ENCODE results near the gene UPK3BL1. TPM values are rescaled to one million over a fixed set of nuclear protein-coding genes. Genes with fewer than 3 reads are reported as not detected.
"Not testable (repeated sequence)": the region's sequence is repeated elsewhere in the genome, so short reads cannot be mapped to it uniquely, and the experiment has no call there.

UPK3BL1 gene
- total RNA-seq, 4 donors from 2014 or later: 14.2 to 57.6 (median 44.9) TPM

DNA sequence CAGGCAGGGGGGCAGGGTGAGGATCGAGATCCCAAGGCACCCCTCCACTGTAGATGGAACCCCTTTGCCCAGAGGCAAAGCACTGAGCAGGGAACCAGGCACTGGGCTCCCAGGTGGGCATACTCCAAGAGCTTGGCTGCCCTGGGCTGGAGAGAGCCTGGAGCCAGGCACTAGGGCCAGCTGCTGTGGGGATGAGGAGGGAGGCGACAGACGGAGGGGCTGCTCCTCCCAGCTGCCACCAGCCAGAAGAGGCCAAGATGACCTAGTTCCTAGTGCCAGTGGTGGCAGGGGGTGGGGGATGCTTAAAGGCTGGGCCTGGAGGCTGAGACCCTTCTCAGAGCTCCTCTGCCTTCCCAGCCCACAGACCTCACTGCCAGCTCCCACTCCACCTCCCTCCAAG lies 27.7 kb downstream of the UPK3BL1 start:
- H3K4me1 ChIP-seq; DNase-seq; intact Hi-C loops (cut with DNase I); H3K9me3 ChIP-seq; H3K27me3 ChIP-seq; H3K4me3 ChIP-seq (replicated peaks in 1 of 3); H3K36me3 ChIP-seq; H3K27ac ChIP-seq: not testable (repeated sequence)
- no CpG with 5 or more reads among the region's 3 CpGs for WGBS, 2 donors

DNA sequence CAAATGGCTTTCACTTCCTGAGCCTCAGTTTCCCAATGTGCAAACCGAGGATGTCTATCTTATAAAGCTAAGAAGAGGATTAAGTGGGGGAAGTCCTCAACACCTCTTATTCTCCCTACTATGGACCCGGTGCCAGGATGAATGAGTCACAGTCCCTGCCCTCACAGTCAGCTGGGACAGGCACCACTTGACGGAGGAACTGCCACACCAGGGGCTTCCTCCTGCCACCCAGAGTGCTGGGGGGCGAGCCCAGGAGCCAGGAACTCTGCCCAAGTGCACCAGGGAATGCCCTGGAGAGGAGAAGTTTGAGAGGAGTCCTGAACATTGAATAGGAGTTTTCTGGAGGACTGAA lies 28.3 kb downstream of the UPK3BL1 start:
- intact Hi-C loops (cut with DNase I); H3K9me3 ChIP-seq; DNase-seq; H3K36me3 ChIP-seq; H3K4me1 ChIP-seq; H3K27ac ChIP-seq; H3K4me3 ChIP-seq (replicated peaks in 1 of 3); H3K27me3 ChIP-seq: not testable (repeated sequence)
- no CpG with 5 or more reads among the region's 4 CpGs for WGBS, 2 donors

DNA sequence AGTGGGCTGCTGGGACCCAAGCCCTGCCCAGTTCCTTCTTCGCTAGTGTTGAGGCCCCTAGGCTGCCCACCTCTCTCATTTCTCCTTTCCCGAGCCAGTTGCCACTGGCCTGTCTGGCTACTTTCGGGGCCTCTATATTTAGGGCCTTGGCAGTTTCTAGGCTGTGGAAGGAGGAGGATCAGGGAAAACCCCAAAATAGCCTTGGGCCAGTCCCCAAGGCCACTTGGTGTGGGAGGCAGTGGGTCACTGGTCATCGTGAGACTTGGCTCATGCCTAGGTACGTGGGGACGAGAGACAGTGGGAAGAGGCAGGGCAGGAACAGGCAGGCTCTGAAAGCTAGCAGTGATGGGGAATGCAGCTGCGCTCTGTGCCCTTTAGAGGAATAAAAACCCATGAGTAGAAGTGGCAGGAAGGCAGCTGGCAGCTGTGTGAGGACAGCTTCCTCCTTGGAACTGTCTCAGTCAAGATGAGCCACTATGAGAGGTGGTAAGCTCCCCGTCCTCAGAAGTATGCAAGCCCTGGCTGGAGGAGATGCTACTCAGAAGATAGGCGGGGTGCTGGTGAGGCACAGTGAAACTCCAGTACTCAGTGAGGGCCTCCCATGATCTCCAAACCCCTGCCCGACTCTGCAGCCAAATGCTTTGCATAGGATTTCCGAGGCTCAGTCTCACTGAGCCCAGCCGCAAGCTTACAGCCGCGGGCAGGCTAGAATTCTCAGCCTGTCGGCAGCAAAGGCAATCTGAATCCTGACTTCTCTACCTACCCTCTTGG lies 28.8 kb downstream of the UPK3BL1 start:
- intact Hi-C loops (cut with DNase I); DNase-seq: not testable (repeated sequence)

DNA sequence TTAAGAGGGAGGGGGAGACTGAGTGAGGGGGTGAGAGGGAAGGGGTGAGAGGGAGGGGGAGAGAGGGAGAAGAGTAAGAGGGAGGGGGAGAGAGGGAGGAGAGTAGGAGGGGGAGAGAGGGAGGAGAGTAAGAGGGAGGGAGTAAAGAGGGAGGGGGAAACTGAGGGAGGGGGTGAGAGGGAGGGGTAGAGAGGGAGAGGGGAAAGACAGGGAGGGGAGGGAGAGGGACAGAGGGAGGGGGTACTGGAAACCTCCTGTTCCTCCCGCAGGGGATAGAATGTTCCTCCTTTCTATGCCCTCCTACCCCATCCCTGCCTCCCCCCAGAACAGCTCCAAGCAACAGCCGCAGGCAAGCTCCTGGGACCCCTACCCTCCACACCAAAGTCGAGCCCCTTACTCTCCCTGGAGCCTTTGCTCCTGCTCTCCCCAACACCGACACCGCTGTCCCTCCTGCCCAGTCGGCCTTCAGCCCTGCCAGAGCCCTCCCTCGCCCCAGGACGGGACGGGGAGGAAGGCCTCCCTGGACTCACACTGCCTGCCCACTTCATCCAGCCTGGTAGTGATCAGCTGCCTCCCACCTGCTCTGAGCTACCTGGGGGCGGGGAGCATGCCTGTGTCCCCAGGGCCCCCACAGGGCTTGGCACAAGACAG lies 30.8 kb downstream of the UPK3BL1 start:
- H3K36me3 ChIP-seq; H3K4me1 ChIP-seq; H3K4me3 ChIP-seq (replicated peaks in 1 of 3); H3K27ac ChIP-seq; H3K27me3 ChIP-seq; intact Hi-C loops (cut with DNase I); H3K9me3 ChIP-seq: not testable (repeated sequence)
- 14 to 26% methylated on average over 5 to 7 of the region's 10 CpGs for WGBS, 2 donors
- DNase-seq: peak; percentile 45 to 57

More for the DNA sequence above, 28.8 kb downstream of the UPK3BL1 start:
- not testable (repeated sequence) for H3K27me3 ChIP-seq; H3K36me3 ChIP-seq; H3K9me3 ChIP-seq; H3K4me3 ChIP-seq (replicated peaks in 1 of 3); H3K4me1 ChIP-seq; H3K27ac ChIP-seq
- 70% methylated on average over 2 of the region's 15 CpGs; no CpG with 5 or more reads in 1 of the 2 donors for WGBS, 2 donors

DNA sequence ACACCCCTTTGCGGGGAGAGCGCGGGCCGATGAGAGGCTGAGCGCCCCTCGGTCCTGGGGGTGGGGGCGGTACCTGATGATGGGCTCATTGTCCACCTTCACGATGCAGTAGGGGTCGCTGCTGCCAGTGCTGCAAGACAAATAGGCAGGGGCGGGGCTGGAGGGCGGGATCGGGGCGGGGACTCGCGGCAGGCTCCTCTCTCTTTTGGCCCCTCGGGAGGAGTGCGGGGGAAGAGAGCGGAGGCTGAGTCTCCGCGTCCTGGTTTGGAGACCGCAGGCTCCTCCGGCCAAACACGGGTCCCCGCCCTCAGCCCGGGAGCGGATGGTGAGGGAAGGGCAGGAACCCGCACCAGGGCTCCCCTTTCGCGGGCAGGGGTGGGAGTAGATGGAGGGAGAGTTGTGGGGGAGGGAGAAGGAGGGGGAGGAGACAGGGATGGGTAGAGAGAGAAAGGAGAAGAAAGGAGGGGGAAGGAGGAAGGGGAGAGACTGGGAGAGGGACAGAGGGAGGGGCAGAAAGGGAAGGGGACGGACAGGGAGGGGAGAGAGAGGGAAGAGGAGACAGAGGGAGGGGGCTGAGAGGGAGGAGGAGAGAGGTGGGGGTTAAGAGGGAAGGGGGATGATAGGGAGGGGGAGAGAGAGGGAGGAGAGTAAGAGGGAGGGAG lies 31.4 kb downstream of the UPK3BL1 start:
- WGBS, 2 donors: no CpG with 5 or more reads among the region's 30 CpGs
- H3K9me3 ChIP-seq; H3K36me3 ChIP-seq; intact Hi-C loops (cut with DNase I); H3K27me3 ChIP-seq; H3K27ac ChIP-seq; H3K4me3 ChIP-seq (replicated peaks in 1 of 3); DNase-seq; H3K4me1 ChIP-seq: not testable (repeated sequence)

DNA sequence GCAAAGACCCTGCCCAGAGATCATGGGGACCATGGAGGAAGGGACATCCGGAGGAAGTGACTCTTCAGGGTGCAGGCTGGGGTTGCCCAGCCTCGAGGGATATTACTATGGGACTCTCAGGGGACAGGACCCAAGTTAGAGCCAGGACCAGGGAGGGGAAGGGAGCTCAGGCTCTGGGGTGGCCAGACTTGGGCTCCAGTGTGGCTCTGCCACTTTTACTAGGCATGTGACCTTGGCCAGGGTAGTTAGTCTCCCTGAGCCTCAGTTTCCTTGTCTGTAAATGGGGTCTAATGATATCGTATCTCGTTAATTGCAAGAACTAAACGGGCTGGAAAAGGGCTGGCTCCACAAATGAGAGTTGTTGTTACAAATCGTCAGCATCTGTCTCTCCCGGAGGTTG lies 32.1 kb downstream of the UPK3BL1 start:
- WGBS, 2 donors: 59 to 80% methylated on average over 1 to 3 of the region's 7 CpGs
- H3K36me3 ChIP-seq; H3K4me1 ChIP-seq; H3K9me3 ChIP-seq; intact Hi-C loops (cut with DNase I); DNase-seq; H3K4me3 ChIP-seq (replicated peaks in 1 of 3); H3K27me3 ChIP-seq; H3K27ac ChIP-seq: not testable (repeated sequence)

DNA sequence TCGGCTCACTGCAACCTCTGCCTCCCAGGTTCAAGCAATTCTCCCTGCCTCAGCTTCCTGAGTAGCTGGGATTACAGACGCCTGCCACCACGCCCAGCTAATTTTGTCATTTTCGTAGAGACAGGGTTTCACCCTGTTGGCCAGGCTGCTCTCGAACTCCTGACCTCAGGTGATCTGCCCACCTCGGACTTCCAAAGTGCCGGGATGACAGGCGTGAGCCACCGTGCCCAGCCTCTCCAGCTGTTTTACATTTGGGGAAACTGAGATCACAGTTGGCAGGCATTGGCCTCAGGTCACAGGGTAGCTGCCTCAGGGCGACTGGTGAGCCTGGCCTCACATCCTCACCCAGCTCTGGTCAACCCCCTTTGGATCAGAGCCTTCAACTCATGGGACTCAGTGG lies 32.9 kb downstream of the UPK3BL1 start:
- intact Hi-C loops (cut with DNase I); H3K36me3 ChIP-seq; H3K4me3 ChIP-seq (replicated peaks in 1 of 3); H3K9me3 ChIP-seq; H3K27ac ChIP-seq; H3K27me3 ChIP-seq; H3K4me1 ChIP-seq; DNase-seq: not testable (repeated sequence)
- WGBS, 2 donors: no CpG with 5 or more reads among the region's 10 CpGs

DNA sequence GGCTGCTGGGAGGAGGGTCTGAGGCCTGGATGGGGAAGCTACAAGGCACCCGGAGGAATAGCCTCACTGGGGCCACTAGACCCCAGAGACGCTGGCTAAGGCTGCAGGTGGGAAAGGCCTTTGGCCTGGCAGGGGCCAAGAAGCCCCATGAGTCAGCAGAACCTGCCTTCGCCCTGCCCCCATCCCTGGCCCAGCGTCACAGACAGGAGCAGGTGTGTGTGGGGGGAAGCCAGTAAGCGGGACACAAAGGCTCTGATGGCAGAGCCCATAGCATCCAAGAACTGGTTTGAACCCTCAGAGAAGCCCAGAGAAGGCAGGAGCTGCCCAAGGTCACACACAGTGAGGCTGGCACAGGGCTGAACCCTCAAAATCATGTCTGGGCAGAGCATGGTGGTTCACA lies 35.7 kb downstream of the UPK3BL1 start:
- WGBS, 2 donors: no CpG with 5 or more reads among the region's 5 CpGs
- H3K4me3 ChIP-seq (replicated peaks in 1 of 3); H3K4me1 ChIP-seq; H3K36me3 ChIP-seq; H3K9me3 ChIP-seq; H3K27ac ChIP-seq; H3K27me3 ChIP-seq; intact Hi-C loops (cut with DNase I); DNase-seq: not testable (repeated sequence)

DNA sequence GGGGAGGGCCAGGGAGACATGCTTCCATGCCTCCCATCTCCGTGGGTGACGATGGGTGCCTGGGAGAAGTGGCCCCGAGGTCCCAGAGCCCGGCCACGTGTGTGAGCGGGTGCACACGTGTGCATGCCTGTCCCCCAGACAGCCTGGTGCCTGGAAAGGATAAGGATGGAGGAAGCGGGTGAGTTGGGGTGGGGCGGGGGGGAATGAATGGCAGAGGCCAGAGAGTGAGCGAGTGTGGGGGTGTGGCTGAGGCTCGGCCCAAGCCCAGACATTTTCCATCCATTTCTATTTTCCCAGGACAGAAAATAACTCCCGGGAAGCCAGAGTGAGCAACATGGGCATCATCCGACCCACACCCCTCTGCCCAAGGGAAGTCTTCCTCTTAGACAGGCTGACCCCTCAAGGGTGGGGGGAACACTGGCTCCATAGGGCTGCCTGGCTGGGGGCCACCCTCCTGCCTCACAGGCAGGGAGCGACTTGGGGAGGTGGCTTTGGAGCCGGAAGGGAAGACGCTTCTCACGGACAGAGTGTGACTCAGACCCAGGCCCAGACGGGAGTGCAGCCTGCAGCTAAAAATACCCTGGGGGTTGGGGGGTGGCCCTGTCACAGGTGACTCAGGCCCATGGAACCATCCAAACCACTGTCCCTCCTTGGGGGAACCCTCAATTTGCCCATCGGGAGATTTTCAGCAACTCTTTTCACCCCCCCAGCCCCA lies 38.0 kb downstream of the UPK3BL1 start:
- no CpG with 5 or more reads among the region's 19 CpGs for WGBS, 2 donors

DNA sequence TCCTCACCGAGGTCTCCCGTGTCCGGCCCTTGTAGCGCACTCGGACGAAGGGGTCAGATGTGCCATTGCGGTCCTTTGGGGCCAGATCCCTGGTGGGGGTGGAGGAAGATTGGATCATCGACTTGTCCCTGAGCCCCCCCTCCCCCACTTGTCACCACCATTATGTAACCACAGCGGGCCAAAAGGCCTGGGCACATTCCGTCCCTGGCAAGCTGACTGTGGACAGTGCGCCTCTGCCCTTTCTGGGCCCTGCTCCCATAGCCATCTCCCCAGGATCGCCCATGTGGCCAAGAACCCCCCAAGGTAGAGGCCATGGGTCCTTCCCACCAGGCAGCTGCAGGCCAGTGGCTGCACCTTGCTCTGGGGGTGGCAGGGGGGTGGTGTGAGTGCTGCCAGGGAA lies 40.3 kb downstream of the UPK3BL1 start:
- H3K27ac ChIP-seq; H3K36me3 ChIP-seq; H3K4me3 ChIP-seq (replicated peaks in 1 of 3); H3K4me1 ChIP-seq; DNase-seq; H3K27me3 ChIP-seq; H3K9me3 ChIP-seq; intact Hi-C loops (cut with DNase I): not testable (repeated sequence)
- WGBS, 2 donors: no CpG with 5 or more reads among the region's 12 CpGs

More for the DNA sequence above, 38.0 kb downstream of the UPK3BL1 start:
- intact Hi-C loops (cut with DNase I); DNase-seq; H3K4me3 ChIP-seq (replicated peaks in 1 of 3); H3K27me3 ChIP-seq; H3K4me1 ChIP-seq; H3K9me3 ChIP-seq; H3K36me3 ChIP-seq; H3K27ac ChIP-seq: not testable (repeated sequence)

DNA sequence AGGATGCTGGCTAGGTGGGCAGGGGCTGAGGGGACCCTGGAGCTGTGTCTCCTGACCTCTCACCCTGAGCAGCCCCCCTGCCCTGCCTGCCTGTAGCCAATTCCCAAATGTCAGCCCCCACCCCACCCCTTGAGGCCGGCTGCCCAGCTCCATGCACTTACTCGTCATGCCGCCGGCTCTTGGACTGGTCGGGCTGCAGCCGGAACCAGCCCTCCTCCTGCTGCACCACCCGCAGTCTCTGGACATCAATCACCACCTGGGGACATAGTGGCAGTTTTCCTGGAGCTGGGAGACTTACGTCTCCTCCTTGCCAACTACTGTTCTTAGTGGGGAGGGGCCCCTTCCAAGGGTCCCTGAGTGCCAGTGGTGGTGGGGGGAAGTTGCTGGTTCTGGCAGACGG lies 42.9 kb downstream of the UPK3BL1 start:
- H3K27me3 ChIP-seq; H3K27ac ChIP-seq; H3K36me3 ChIP-seq; H3K4me1 ChIP-seq; H3K4me3 ChIP-seq (replicated peaks in 1 of 3); H3K9me3 ChIP-seq; DNase-seq; intact Hi-C loops (cut with DNase I): not testable (repeated sequence)
- no CpG with 5 or more reads among the region's 9 CpGs for WGBS, 2 donors

DNA sequence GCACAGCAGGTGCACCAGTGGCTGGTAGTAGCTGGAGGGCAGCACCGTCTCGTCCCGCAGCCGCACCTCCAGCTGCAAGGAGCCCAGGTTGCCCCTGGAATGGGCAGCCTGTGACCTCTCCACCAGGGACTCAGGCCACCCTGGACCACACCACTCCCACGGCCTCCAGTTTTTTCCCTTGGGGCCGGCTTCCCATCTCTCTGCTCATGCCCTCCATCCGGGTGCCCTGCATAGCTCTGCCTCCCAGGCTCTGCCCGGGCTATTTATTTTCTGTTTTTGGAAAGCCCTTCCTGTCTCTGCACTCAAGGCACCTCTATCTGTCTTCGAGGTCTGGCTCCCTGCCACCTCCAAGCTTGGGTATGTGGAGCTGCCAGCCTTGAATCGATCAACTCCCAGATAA lies 46.6 kb downstream of the UPK3BL1 start:
- H3K36me3 ChIP-seq; DNase-seq; intact Hi-C loops (cut with DNase I); H3K9me3 ChIP-seq; H3K27me3 ChIP-seq; H3K4me1 ChIP-seq; H3K27ac ChIP-seq; H3K4me3 ChIP-seq (replicated peaks in 1 of 3): not testable (repeated sequence)
- WGBS, 2 donors: 80 to 87% methylated on average over 2 to 5 of the region's 10 CpGs

All from thyroid gland (tissue), 4 donors.